Stimulated activated CD4-positive, alpha-beta T cell treated with anti-CD3 and anti-CD28 coated beads, Interleukin-4, amount 100 ng/mL, for 1 hour (primary cell): ENCODE measurements around the gene MED9.
"Not testable (repeated sequence)": the region's sequence is repeated elsewhere in the genome, so short reads cannot be mapped to it uniquely, and the experiment has no call there.

Source experiments
- DNase-seq: peaks from one replicate; pipeline ENCODE4 v3.0.0-alpha.2; 2020

Gene MED9

DNA sequence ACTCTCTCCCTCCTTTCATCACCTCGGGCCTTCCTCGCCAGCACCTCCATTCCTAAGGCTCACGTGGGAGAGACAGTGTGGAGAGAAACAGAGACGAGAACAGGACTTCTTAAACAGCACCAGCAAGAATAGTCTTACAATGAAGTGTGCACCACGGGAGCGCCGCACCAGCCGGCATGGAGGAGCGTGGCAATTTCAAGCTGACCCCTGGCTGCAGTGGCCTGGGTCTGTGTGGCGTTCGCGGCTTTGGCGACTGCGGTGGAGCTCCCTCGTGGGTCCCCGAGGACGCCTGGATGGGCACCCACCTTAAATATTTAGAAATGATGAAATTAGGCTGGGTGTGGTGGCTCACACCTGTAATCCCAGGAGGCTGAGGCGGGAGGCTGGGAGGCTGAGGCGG lies 20.5 kb upstream of the MED9 start:
- no peak for DNase-seq

DNA sequence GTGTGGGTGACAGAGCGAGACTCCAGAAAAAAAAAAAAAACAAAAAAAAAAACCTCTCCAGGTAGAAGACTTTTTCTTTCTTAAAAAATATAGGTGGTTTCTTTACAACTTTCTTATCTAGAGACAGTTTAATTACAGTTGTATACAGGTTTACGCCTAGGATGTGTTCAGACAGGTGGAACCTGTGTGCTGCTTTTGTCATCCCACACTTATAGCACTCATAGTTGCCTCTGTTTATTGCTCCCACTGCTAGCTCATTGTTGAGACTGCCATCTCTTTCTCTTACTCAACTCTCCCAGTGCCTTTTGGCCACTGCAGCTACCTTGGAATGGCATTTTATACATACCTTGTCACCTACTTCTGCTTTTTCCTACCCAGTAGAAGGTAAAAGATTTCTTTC lies 19.1 kb upstream of the MED9 start:
- no peak for DNase-seq

DNA sequence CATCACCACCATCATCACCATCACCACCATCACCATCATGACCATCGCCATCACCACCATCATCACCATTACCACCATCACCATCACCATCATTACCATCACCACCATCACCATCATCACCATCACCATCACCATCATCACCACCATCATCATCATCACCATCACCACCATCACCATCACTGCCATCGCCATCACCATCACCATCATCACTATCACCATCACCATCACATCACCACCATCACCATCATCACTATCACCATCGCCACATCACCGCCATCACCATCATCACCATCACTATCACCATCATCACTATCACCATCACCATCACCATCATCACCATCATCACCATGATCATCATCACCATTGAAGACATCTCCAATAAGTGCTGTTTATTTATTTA lies 16.8 kb upstream of the MED9 start:
- DNase-seq = no peak

- no peak for DNase-seq
Observed at GRCh38 chr17:17462048-17462824, 14.6 kb upstream of the MED9 start.

- no peak for DNase-seq
Observed at GRCh38 chr17:17463821-17464220, 13.0 kb upstream of the MED9 start.

DNA sequence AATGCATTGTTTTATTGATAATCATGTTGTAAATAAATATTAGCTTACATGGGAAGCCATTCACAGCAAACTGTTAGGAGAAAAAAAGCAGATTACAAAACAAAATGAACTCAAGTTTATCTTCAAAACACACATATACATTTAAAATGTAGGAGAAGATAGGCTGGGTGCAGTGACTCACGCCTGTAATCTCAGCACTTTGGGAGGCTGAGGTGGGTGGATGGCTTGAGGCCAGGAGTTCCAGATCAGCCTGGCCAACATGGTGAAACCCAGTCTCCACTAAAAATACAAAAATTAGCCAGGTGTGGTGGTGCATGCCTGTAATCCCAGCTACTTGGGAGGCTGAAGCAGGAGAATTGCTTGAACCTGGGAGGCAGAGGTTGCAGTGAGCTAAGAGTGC lies 10.9 kb upstream of the MED9 start:
- not testable (repeated sequence) for DNase-seq

DNA sequence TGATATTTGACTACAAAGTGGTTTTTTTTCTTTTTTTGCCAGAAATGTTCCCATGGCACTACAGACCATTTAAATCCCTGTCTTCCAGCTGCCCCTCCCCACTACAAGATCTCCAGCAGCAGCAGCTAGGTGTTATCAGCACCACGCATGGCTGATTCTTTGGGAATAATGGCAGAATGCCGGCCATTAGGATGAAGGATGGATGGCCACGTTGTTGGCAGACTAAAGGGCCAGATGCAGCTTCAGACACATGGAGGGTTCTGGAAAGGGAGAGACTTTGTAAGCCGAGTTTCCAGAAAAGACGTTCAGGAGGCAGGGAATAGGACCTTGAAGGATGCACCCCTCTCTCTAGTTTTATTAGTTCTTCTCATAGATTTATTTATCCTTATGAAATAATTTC lies 10.3 kb upstream of the MED9 start:
- DNase-seq = no peak

GRCh38 chr17:17467016-17467415 lies 9.8 kb upstream of the MED9 start:
- no peak for DNase-seq

GRCh38 chr17:17467720-17468119 lies 9.1 kb upstream of the MED9 start:
- no peak for DNase-seq

- DNase-seq = no peak
Observed at GRCh38 chr17:17468217-17469010, 8.4 kb upstream of the MED9 start.

DNA sequence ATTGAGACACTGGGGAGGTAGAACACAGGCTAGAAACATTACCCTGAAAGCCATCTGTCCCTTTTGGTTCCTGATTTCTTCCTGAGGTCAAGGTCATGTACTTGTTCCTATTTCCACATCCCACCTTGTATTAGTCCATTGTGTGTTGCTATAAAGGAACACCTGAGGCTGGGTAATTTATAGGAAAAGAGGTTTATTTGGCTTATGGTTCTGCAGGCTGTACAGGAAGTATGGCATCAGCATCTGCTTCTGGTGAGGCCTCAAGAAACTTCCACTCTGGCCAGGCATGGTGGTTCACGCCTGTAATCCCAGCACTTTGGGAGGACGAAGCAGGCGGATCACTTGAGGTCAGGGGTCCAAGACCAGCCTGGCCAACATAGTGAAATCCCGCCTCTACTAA lies 7.4 kb upstream of the MED9 start:
- no peak for DNase-seq

- no peak for DNase-seq
Observed at GRCh38 chr17:17469996-17470395, 6.8 kb upstream of the MED9 start.

- no peak for DNase-seq
Observed at GRCh38 chr17:17472333-17472920, 4.4 kb upstream of the MED9 start.

GRCh38 chr17:17474341-17474740 lies 2.5 kb upstream of the MED9 start:
- no peak for DNase-seq

DNA sequence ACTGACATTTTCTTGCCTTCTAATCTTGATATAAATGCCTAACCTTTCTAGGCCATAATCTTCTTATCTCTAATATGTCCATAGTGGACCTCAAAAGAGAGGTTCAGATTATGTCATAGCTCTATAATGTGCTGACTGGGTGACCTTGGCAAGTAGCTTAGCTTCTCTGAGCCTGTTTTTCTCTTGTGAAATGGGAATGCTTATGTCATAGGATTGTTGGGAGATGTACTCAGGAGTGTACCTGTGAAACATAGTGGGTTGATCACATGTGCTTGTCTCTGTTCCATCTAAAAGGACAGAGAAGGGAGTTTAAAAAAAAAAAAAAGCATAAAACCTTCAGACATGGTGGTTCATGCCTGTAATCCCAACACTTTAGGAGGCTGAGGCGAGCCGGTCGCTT lies 2.4 kb downstream of the MED9 start:
- no peak for DNase-seq

GRCh38 chr17:17480593-17481148 lies 3.9 kb downstream of the MED9 start:
- DNase-seq = no peak

GRCh38 chr17:17481860-17482259 lies 5.1 kb downstream of the MED9 start:
- no peak for DNase-seq

DNA sequence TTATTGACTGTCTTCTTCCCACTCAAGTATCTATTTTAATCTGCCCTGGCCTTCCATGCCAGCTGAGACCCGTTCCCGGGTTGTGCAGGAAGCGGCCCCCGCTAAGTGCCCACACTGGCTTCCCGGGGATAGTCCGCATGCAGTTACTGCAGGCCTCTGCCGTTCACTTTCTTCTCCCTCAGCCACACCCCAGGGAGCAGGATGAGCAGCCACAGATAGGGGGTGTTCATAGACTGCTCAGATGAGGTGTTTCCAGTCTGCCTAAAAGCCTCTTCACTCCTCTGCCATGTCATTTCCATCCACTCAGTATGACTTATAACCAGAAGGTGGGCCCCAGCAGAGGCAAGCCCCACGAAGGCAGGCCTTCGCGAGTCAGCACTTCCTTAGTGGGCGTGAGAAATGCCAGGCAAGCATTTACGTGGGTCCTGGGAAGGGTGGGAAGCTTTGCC lies 7.7 kb downstream of the MED9 start:
- DNase-seq = peak; percentile 19

- no peak for DNase-seq
Observed at GRCh38 chr17:17485420-17485819, 8.6 kb downstream of the MED9 start.

DNA sequence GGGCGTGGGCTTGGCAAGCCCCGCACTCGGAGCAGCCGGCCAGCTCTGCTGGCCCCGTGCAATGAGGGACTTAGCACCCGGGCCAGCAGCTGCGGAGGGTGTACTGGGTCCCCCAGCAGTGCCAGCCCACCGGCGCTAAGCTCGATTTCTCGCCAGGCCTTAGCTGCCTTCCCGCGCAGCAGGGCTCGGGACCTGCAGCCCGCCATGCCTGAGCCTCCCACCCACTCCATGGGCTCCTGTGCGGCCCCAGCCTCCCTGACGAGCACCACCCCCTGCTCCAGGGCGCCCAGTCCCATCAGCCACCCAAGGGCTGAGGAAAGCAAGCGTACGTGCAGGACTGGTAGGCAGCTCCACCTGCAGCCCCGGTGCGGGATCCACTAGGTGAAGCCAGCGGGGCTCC lies 9.6 kb downstream of the MED9 start:
- DNase-seq = not testable (repeated sequence)

DNA sequence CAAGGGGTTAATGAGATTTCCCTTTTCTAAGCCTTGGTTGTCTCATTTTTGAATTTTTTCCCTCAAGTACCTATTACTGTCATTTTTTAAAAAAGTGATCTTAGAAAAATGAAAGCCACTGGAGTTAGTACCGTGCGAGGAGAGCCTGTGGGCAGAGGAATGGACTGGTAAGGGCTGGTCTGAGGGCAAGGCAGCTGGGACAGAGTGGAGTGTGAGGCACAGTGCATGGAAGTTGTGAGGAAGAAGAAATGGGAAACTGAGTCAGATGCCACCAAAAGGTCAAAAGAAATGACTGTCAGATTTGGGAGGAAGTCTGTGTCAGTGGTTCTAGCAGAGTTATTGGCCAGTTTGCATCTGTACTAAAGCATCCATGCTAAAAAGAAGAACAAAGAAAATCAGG lies 11.2 kb downstream of the MED9 start:
- no peak for DNase-seq

DNA sequence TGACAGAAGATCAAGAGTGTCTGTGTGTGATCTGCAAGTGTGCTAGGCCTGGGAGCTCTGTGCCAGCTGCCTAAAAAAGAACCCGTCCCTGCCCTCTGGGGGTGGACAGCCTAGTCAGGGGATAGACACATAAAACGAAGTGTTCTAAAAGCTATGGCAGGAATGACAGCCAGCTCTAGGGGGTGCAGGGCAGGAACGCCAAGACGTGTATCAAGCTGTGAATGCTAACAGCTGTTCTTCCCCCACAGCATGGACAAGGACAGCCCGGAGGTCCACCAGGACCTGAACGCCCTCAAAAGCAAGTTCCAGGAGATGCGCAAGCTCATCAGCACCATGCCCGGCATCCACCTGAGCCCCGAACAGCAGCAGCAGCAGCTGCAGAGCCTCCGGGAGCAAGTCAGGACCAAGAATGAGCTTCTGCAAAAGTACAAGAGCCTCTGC lies 14.3 kb downstream of the MED9 start:
- DNase-seq = no peak

DNA sequence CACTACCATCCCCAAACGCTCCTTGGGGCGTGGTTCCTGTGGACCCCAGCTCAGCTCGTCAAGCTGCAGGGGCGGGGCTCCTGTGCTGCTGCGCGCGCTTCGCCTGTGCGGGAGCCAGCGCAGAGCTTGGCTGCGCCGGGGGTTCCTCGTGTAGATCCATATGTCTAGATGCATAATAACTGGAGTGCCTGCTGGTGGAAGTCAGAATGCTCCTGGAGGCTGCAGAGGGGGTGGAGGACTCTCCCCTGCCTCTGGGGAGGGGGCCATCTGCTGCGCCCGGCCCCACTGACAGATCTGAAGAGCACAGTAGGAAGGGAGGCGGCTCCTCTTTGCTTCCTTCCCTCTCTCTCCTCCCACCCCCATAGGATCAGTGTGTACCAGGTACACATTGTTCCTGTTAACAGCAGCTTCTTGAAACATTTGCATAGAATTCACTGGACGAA lies 14.8 kb downstream of the MED9 start:
- DNase-seq = no peak

DNA sequence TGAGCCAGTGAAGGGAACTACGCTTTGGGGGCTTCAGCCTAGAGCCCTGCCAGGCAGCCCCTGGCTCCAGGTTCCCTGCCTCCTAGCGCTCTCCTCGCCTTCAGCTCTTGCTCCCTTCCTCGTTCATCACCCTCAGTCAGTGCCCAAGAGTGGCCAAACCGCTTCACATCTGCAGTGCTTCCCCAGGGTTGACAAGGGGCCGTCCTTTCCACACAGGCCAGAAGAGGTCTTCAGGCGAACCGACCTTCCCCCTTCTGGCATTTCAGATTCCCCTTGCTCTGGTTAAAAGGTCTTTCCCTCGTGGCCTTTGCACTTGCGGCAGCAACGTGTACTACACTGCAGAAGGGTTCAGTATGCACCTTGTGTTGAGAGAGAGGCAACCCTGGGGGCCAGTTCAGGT lies 15.3 kb downstream of the MED9 start:
- DNase-seq = no peak
